Coronary artery (tissue), 2 donors: ENCODE measurements around the gene UBE2QL1.
"Not testable (repeated sequence)": the region's sequence is repeated elsewhere in the genome, so short reads cannot be mapped to it uniquely, and the experiment has no call there.

Experiments
- DNase-seq: peaks from one replicate; pipeline ENCODE4 v3.0.0-alpha.2; 2017; ENCODE audit warnings: low spot score
- H3K27ac ChIP-seq, 2 donors: fragments of 200-600 bp; sonication (generic); one replicate each; pipeline ENCODE4 v1.5.1; 2016 to 2019
- H3K4me3 ChIP-seq: fragments of 200-600 bp; sonication (generic); 2 replicates; pipeline ENCODE4 v1.5.1; 2016; ENCODE audit warnings: mild to moderate bottlenecking, moderate library complexity
- CTCF ChIP-seq: fragments of 200-600 bp; sonication (generic); IDR thresholded peaks from one replicate; pipeline ENCODE4 v1.5.1; 2019; ENCODE audit warnings: antibody characterized with exemption

Gene UBE2QL1

GRCh38 chr5:6510132-6510531 lies 61.5 kb downstream of the UBE2QL1 start:
- no peak overlapping the region for H3K4me3 ChIP-seq
- TF ChIP-seq CTCF, result no peak
- no peak overlapping the region for H3K27ac ChIP-seq
- peak; percentile 12 for DNase-seq

- peak; percentile 16 for DNase-seq
- TF ChIP-seq CTCF, result no peak
- H3K4me3 ChIP-seq, result no peak overlapping the region
- no peak overlapping the region for H3K27ac ChIP-seq
These were observed 62.3 kb downstream of the UBE2QL1 start for GRCh38 chr5:6510973-6511372.

- not testable (repeated sequence) for DNase-seq, H3K27ac ChIP-seq, H3K4me3 ChIP-seq
These were observed 67.2 kb downstream of the UBE2QL1 start for GRCh38 chr5:6515812-6516211.

- DNase-seq, result no peak
- no peak overlapping the region for H3K27ac ChIP-seq
- no peak overlapping the region for H3K4me3 ChIP-seq
- TF ChIP-seq CTCF, result no peak
These were observed 68.2 kb downstream of the UBE2QL1 start for GRCh38 chr5:6516823-6517222.

GRCh38 chr5:6517510-6517909 lies 68.9 kb downstream of the UBE2QL1 start:
- no peak overlapping the region for H3K4me3 ChIP-seq
- no peak for TF ChIP-seq CTCF
- peak; percentile 1 for DNase-seq
- H3K27ac ChIP-seq, result no peak overlapping the region

GRCh38 chr5:6518298-6519057 lies 69.8 kb downstream of the UBE2QL1 start:
- DNase-seq, result peak; percentile 41
- no peak for TF ChIP-seq CTCF
- Histone ChIP-seq H3K27ac (no peak overlapping the region), H3K4me3 (no peak overlapping the region)

DNA sequence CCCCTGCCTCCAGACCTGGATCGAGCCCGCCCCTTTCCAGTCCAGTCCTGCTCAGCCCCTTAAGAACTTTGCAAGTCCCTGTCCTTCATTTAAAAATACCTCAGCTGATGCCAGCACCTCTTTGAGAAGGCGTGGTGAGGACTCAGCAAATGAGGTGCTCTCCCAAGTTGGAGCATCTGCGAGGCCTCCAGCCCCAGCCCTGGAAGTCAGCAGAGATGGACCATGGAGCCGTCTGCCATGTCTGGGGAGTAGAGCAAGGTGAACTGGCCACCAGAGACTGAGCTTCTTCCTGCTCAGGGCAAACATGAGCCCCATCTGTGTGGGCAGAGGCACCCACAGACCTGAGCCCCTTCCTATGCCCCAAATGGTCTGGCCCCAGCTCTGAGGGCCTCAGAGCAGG lies 71.5 kb downstream of the UBE2QL1 start:
- no peak overlapping the region for H3K27ac ChIP-seq
- H3K4me3 ChIP-seq, result no peak overlapping the region
- no peak for TF ChIP-seq CTCF
- peak; percentile 45 for DNase-seq
